GM13977 (cell line): ENCODE results near the gene PROM2.

Experiments
- DNase-seq: peaks from one replicate; pipeline ENCODE4 v3.0.0; 2012; ENCODE audit warnings: low spot score
- CTCF ChIP-seq: IDR thresholded peaks from 2 replicates; pipeline ENCODE4 v1.5.1; 2012; ENCODE audit warnings: mild to moderate bottlenecking, control low read depth; ENCODE audit not compliant: insufficient read depth; ENCODE audit errors: extremely low read depth, missing control alignments
- in situ Hi-C: fragments of 300-500 bp; cut with MboI; formaldehyde crosslinking; loops from one replicate; pipeline ENCODE4 v1.12.0; 2022; ENCODE audit warnings: low sequenced_read_pairs, low pct_unique_long_range_greater_than_20kb, mixed read lengths, inconsistent platforms; ENCODE audit not compliant: unreplicated experiment

The PROM2 gene

GRCh38 chr2:95262896-95263542 lies 11.2 kb upstream of the PROM2 start:
- TF ChIP-seq CTCF = no peak
- no peak for DNase-seq
- in situ Hi-C loops = no loop called here

GRCh38 chr2:95264624-95265023 lies 9.6 kb upstream of the PROM2 start:
- no peak for TF ChIP-seq CTCF
- DNase-seq = no peak
- in situ Hi-C loops = no loop called here

GRCh38 chr2:95265182-95265581 lies 9.1 kb upstream of the PROM2 start:
- DNase-seq = no peak
- in situ Hi-C loops = no loop called here
- TF ChIP-seq CTCF = no peak

GRCh38 chr2:95266781-95267430 lies 7.3 kb upstream of the PROM2 start:
- no peak for TF ChIP-seq CTCF
- no peak for DNase-seq

GRCh38 chr2:95267458-95268210 lies 6.6 kb upstream of the PROM2 start:
- TF ChIP-seq CTCF = no peak
- DNase-seq = no peak
- in situ Hi-C loops = no loop called here

More at GRCh38 chr2:95266781-95267430, 7.3 kb upstream of the PROM2 start:
- in situ Hi-C loops = no loop called here

GRCh38 chr2:95268211-95269035 lies 5.8 kb upstream of the PROM2 start:
- in situ Hi-C loops = no loop called here
- no peak for DNase-seq
- no peak for TF ChIP-seq CTCF
